ENCODE results near the gene DNMT3B. TPM values are rescaled to one million over a fixed set of nuclear protein-coding genes. Genes with fewer than 3 reads are reported as not detected.

Gene DNMT3B
- total and polyA plus RNA-seq, 9 of the 15 experiments (the other 6 are each of a cell fraction or from before 2014, with no cell fraction given), result 9.3 to 74.8 (median 49.1) TPM

DNA sequence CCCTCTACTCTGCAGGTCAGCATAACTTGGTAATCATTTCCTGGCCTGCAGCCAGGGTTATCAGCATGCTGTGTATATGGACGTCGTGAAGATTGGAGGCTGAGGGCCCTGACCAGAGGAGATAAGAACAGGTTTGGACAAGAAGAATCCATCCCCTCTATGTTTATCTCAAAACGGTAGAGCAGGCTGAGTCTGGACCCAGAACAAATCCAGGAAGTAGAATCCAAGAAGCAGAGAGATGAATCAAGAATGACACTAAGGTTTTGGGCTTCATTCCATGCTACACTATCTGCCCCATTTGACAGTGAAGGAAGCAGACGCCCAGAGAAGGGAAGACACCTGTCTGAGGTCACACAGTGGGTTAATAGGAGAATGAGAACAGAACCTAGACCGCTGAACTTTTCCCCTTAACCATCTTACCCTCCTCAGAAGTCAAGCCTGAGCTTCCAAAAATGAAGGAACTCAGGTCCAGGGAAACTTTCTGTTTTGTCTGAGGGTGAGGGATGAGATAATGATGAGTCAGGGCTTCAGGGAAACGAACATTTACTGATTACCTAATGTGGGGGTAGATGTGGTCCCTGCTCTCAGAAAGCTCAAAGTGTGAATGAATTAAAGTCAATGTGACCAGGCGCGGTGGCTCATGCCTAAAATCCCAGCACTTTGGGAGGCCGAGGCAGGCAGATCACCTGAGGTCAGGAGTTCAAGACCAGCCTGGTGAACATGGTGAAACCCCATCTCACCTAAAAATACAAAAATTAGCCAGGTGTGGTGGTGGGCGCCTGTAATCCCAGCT lies 9.5 kb upstream of the DNMT3B start (continued):
- TF ChIP-seq CEBPZ (IDR thresholded peaks at IDR 0.05; ENCODE audit: borderline replicate concordance, low read depth, low read length) (no peak), MTA3 (IDR thresholded peaks at IDR 0.05; ENCODE audit: borderline replicate concordance) (peak; percentile 76), BCOR (IDR thresholded peaks at IDR 0.05) (peak; percentile 92), E4F1 (CRISPR knock-in tag; IDR thresholded peaks at IDR 0.05; ENCODE audit: borderline replicate concordance) (no peak), ZNF586 (CRISPR knock-in tag; conservative IDR thresholded peaks at IDR 0.05) (no peak), PYGO2 (tag; IDR thresholded peaks at IDR 0.05) (peak; percentile 73; the same call in 1 of the 2 replicates), HIVEP1 (CRISPR knock-in tag; IDR thresholded peaks at IDR 0.05) (no peak), STAT6 (CRISPR knock-in tag; IDR thresholded peaks at IDR 0.05) (no peak; the same call in 1 of the 2 replicates), ZNF583 (CRISPR knock-in tag; IDR thresholded peaks at IDR 0.05) (no peak), HDGF (IDR thresholded peaks at IDR 0.05) (peak; percentile 20; the same call in 1 of the 2 replicates), TAF7 (tag; IDR thresholded peaks at IDR 0.05) (0 out of 2 replicates have a peak, but pooled peaks have one; percentile 16), PREB (CRISPR knock-in tag; IDR thresholded peaks at IDR 0.05) (no peak), CBFB (CRISPR knock-in tag; IDR thresholded peaks at IDR 0.05) (no peak), KAT7 (CRISPR knock-in tag; IDR thresholded peaks at IDR 0.05; ENCODE audit: borderline replicate concordance) (no peak), MEF2D (tag; conservative IDR thresholded peaks at IDR 0.05; ENCODE audit: low read depth) (peak; percentile 51; the same call in 1 of the 2 replicates), KAT8 (IDR thresholded peaks at IDR 0.05; ENCODE audit: low read depth) (no peak), ZNF12 (CRISPR knock-in tag; IDR thresholded peaks at IDR 0.05) (no peak), ELF2 (CRISPR knock-in tag; IDR thresholded peaks at IDR 0.05) (peak; percentile 75), ZNF175 (CRISPR knock-in tag; IDR thresholded peaks at IDR 0.05; ENCODE audit: low read depth) (peak; percentile 79)

Data from K562 (cell line).